Activated T-cell treated with anti-CD3 and anti-CD28 coated beads, Interleukin-2, amount 50 U/mL, for 72 hours (primary cell): ENCODE data around the gene NOVA2. TPM values are rescaled to one million over a fixed set of nuclear protein-coding genes. Genes with fewer than 3 reads are reported as not detected.

Experiments used
- ATAC-seq, 2 donors: fragments of 150-1000 bp; cut with Tn5 transposase; replicated peaks in 1 of 2; 2 replicates each; pipeline ENCODE4 v1.10.0; 2021; ENCODE audit warnings: moderate library complexity in 2 of 2, mild to moderate bottlenecking in 1 of 2
- DNase-seq, 2 donors: peaks; one replicate each; pipeline ENCODE4 v3.0.0; 2021 to 2022; ENCODE audit warnings: mixed read lengths in 1 of 2
- H3K27ac Mint-ChIP-seq: one replicate; pipeline ENCODE4 v1.8.0; 2022; ENCODE audit warnings: mild to moderate bottlenecking, moderate library complexity, mixed read lengths
- H3K27me3 Mint-ChIP-seq: one replicate; pipeline ENCODE4 v1.8.0; 2022; ENCODE audit warnings: low read depth, mixed read lengths
- H3K36me3 Mint-ChIP-seq, 2 donors: one replicate each; pipeline ENCODE4 v1.8.0; 2022; ENCODE audit warnings: mixed read lengths in 2 of 2, mild to moderate bottlenecking in 1 of 2; ENCODE audit not compliant: insufficient read depth in 2 of 2
- H3K4me1 Mint-ChIP-seq: one replicate; pipeline ENCODE4 v1.8.0; 2022; ENCODE audit warnings: low read depth, mixed read lengths
- H3K4me3 Mint-ChIP-seq, 2 donors: one replicate each; pipeline ENCODE4 v1.8.0; 2022; ENCODE audit warnings: mild to moderate bottlenecking in 2 of 2, mixed read lengths in 2 of 2, moderate library complexity in 2 of 2
- H3K9me3 Mint-ChIP-seq, 2 donors: one replicate each; pipeline ENCODE4 v1.8.0; 2022; ENCODE audit warnings: mixed read lengths in 2 of 2
- total RNA-seq, 2 donors: library from RNA; stranded (reverse); gene quantifications; one replicate each; pipeline ENCODE4 v1.2.3, GENCODE V29; 2022

The NOVA2 gene, protein sequence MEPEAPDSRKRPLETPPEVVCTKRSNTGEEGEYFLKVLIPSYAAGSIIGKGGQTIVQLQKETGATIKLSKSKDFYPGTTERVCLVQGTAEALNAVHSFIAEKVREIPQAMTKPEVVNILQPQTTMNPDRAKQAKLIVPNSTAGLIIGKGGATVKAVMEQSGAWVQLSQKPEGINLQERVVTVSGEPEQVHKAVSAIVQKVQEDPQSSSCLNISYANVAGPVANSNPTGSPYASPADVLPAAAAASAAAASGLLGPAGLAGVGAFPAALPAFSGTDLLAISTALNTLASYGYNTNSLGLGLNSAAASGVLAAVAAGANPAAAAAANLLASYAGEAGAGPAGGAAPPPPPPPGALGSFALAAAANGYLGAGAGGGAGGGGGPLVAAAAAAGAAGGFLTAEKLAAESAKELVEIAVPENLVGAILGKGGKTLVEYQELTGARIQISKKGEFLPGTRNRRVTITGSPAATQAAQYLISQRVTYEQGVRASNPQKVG
- under 1 TPM; 0.38 to 0.58 TPM for total RNA-seq

DNA sequence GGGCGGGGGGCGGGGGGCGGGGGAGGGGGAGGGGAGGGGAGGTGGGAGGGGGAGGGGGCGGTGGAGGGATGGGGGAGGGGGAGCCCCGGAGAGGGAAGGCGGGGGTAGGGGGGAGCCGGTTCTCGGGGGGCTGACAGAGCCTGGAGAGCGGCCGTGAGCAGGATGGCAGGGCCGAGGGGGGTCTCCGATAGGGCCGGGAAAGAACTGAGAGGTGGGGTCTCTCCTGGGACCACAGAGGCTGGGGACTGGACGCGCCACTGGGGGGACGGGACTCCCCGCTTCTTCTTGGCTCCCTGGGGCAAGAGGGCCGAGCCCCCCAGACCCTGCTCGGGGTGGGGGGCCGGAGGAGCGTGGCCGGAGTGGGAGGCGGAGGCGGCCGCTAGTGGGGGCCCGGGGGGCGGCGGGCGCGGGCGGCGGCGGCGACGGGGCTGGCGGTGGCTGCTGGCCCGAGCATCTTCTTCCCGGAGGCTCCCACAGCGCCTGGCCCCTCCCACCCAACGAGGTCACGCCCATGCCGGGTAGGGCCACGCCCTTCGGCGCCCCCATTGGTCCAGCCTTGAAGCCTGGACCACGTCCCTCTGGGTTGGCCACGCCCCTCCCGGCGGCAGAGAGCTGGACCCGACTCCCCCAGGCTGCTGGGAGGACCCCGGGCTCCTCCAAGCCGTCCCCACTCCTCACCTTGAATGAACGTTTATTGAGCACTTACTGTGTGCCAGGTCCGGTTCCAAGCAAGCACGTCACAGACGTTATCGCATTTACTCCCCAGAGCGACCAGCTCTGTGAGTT lies at the start of gene NOVA2:
Gene NOVA2 (minus strand): TSS at position 313 of the 786 bp plus-strand sequence. CDS start 514 bp downstream, outside the sequence.
- Mint-ChIP-seq H3K27me3 (peaks cover 80% of the 10 kb centered on the region), H3K36me3 (peaks cover 1% of the 10 kb centered on the region in 2 donors), H3K27ac (no peak within 1 kb of the TSS), H3K9me3 (no peaks in the 10 kb centered on the region), H3K4me1 (peaks cover 18% of the 10 kb centered on the region), H3K4me3 (peak within 1 kb of the TSS; percentile 29 to 57)
- ATAC-seq (peak; percentile 66 to 72), DNase-seq (peak; percentile 56 to 75)

DNA sequence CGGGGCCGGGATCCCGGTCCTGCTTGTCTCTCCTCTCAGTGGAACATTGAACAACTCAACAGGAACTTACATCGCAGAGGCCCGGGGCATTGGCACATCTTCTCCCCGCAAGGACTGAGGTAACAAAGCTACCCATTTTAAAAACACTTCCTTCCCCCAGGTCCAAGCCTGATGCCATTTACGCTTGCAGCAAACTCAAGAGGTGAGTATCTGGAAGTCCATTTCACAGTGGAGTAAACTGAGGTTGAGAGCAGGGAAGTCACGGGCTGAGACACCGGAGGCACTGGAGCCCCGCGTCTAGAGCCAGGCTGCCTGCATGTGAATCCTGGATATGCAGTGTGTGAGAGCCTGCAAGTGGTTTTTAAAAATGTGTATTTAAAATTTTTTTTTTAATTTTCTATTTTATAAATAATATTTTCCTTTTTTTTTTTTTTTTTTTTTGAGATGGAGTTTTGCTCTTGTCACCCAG lies 49.7 kb upstream of the NOVA2 start:
- no peak for ATAC-seq
- no peak for DNase-seq
- peaks cover 17% of the 10 kb centered on the region for H3K4me1 Mint-ChIP-seq

DNA sequence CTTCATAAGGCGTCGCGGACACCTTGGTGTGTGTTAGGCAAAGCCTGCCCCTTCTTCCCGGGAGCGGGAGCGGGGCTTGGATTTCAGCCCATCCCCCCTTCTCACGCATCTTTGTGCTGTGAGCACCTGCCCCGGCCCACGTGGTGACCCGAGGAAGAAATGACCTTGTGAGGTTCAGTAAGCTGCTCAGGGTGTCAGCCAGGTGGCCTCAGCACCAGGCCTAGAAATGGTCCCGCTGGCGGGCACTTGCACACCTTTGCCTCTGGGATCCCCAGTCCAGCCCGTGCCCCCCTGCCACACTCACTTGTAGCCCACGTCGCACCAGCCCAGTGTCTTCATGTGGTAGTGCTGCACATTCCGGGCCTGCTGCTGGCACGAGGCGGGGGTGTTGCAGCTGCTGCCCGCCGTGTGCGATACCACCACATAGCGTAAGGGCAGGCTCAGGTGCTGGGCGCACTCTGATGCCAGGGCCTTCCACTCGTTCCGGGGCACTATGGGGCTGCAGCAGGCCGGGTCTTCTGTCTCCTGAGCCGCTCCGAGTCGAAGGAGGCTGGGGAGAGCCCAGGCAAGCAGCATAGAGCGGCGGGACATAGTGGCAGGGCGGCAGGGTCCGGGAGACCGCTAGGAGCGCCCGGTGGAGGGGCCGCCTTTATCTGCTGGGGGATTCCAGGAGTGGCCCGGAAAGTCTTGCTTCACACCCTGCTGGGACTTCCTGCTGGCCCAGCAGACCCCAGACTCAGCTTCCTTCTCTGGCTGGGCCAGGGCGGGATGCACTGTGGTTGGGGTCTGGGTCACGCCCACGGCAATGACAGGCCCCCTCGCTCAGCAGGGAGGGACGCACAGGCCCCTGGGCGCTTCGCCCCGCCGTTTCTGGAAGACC lies 49.0 kb upstream of the NOVA2 start, which contains the start of gene PGLYRP1:
Gene PGLYRP1 (minus strand): TSS at position 623 of the 880 bp plus-strand sequence. CDS start 32 bp downstream, at position 591.
- Mint-ChIP-seq H3K36me3 (no peaks in the 10 kb centered on the region), H3K4me3 (no peak within 1 kb of the TSS), H3K9me3 (no peaks in the 10 kb centered on the region), H3K4me1 (peaks cover 17% of the 10 kb centered on the region), H3K27ac (no peak within 1 kb of the TSS), H3K27me3 (peaks cover 35% of the 10 kb centered on the region)
- no peak for ATAC-seq
- DNase-seq: no peak

More for the DNA sequence above, 49.7 kb upstream of the NOVA2 start:
- no peak overlapping the region for H3K4me3 Mint-ChIP-seq
- no peaks in the 10 kb centered on the region for H3K36me3 Mint-ChIP-seq
- H3K27ac Mint-ChIP-seq: no peak overlapping the region
- peaks cover 35% of the 10 kb centered on the region for H3K27me3 Mint-ChIP-seq
- H3K9me3 Mint-ChIP-seq: no peaks in the 10 kb centered on the region

DNA sequence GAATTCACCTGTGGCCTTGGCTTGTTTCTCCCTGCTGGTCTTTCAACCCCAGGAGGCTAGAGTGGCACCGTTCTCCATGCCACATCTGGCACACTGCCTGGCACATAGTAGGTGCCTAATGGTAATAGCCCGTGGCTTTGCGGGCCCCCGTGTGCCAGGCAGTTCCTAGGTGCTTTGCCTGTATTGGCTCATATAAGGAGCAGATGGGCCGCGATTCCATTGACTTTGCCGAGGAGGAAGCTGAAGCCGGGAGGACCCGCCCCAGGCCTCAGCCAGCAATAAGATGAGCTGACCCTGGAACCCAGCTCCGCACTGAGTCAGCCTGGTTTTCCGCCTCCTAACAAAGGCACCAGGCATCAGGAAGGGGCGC lies 48.4 kb upstream of the NOVA2 start:
- Mint-ChIP-seq H3K36me3 (no peaks in the 10 kb centered on the region), H3K4me3 (no peak overlapping the region), H3K4me1 (peaks cover 17% of the 10 kb centered on the region), H3K27me3 (peaks cover 35% of the 10 kb centered on the region), H3K9me3 (no peaks in the 10 kb centered on the region), H3K27ac (no peak overlapping the region)
- ATAC-seq: no peak
- no peak for DNase-seq

DNA sequence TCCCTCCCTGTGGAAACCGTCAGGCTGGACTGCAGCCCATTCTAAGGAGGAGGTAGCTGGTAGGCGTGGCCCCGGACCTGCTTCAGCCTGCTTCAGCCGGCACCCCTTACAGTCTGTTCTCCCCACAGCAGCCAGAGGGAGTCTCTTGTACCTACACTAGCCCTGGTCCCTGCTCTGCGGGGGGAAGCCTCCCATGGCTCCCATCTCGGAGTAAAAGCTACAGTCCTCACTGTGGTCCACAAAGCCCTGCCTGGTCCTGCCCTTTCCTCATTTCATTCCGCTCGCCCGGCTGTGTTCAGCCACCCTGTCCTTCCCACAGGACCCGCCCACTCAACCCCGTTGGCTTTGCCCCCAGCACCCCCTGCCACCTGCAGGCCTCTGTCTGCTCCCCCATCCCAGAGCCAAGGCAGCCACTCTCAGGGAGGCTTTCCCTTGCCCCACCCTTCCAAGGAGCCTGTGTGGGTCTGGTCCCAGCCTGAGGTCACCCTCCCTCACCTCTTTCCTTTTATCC lies 47.9 kb upstream of the NOVA2 start:
- H3K27ac Mint-ChIP-seq: no peak overlapping the region
- H3K4me1 Mint-ChIP-seq: peaks cover 16% of the 10 kb centered on the region
- no peaks in the 10 kb centered on the region for H3K9me3 Mint-ChIP-seq
- no peak for ATAC-seq
- DNase-seq: no peak
- H3K36me3 Mint-ChIP-seq: peaks cover 0 to 1% of the 10 kb centered on the region in 2 donors
- H3K27me3 Mint-ChIP-seq: peaks cover 32% of the 10 kb centered on the region
- H3K4me3 Mint-ChIP-seq: no peak overlapping the region

DNA sequence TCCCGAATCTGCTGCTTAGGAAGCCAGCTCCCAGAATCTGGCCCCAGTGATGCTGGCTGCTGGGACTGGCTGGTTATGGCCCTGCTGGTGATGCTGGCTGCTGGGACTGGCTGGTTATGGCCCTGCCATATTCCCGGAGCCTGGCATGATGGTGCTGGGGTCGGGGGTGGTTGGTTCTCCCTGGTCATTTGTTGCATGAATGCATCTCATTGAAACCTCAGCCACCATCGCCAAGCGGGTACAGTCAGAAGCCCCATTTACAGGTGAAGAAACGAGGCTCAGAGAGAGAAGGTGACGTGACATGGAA lies 47.1 kb upstream of the NOVA2 start:
- Mint-ChIP-seq H3K36me3 (peaks cover 0 to 2% of the 10 kb centered on the region in 2 donors), H3K4me3 (no peak overlapping the region), H3K27me3 (peaks cover 32% of the 10 kb centered on the region), H3K4me1 (peaks cover 18% of the 10 kb centered on the region), H3K9me3 (no peaks in the 10 kb centered on the region), H3K27ac (no peak overlapping the region)
- DNase-seq: no peak
- no peak for ATAC-seq

DNA sequence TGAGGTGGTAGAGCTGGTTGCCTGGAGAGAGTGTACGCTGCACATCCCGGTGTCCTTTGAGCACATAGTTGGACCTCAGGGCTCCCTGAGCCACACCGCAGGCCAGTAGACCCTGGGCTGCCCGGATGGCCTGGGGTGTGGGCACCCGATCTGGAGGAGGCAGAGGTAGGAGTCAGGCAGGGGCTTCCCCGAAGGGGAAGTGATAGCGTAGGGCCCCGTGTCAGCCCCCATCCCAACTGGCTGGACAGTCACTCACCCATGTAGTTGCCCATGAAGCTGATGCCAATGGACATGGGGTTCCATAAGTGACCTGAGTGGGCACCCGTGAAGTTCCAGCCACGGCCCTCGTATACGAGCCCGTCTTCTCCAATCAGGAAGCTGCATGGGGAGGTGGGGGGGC lies 45.6 kb upstream of the NOVA2 start:
- no peak overlapping the region for H3K4me3 Mint-ChIP-seq
- peaks cover 33% of the 10 kb centered on the region for H3K27me3 Mint-ChIP-seq
- no peak overlapping the region for H3K27ac Mint-ChIP-seq
- DNase-seq (no peak), ATAC-seq (no peak)
- H3K9me3 Mint-ChIP-seq: no peaks in the 10 kb centered on the region
- peaks cover 0 to 5% of the 10 kb centered on the region in 2 donors for H3K36me3 Mint-ChIP-seq
- peaks cover 21% of the 10 kb centered on the region for H3K4me1 Mint-ChIP-seq

DNA sequence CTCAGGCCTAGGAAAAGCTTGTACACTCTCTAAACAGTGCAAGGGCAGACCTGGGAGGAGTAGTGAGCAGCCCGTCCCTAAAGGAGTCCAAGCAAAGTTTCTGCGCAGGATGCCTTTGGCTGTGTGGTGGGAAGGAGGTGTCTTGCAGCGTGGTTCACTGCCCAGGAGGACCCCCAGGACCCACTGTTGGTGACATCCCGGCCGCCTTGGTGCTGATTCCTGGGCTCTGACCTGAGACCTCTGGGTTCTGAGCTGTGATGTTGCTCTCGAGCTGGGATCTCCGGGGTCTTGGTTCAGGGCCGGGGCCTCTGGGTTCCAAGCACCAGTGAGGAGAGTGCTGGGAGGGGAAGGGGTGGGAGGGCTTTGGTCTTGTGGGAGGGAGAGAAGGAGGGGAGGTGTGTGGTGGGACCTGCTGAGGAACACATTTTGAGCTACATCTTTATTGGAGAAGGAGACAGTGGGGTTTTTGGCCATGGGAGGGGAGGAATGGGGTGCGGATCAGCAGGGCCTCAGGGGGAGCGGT lies 45.1 kb upstream of the NOVA2 start:
- Mint-ChIP-seq H3K4me3 (no peak overlapping the region), H3K36me3 (peaks cover 0 to 5% of the 10 kb centered on the region in 2 donors), H3K4me1 (peaks cover 21% of the 10 kb centered on the region), H3K9me3 (no peaks in the 10 kb centered on the region), H3K27ac (no peak overlapping the region), H3K27me3 (peaks cover 30% of the 10 kb centered on the region)
- ATAC-seq (no peak), DNase-seq (no peak)

DNA sequence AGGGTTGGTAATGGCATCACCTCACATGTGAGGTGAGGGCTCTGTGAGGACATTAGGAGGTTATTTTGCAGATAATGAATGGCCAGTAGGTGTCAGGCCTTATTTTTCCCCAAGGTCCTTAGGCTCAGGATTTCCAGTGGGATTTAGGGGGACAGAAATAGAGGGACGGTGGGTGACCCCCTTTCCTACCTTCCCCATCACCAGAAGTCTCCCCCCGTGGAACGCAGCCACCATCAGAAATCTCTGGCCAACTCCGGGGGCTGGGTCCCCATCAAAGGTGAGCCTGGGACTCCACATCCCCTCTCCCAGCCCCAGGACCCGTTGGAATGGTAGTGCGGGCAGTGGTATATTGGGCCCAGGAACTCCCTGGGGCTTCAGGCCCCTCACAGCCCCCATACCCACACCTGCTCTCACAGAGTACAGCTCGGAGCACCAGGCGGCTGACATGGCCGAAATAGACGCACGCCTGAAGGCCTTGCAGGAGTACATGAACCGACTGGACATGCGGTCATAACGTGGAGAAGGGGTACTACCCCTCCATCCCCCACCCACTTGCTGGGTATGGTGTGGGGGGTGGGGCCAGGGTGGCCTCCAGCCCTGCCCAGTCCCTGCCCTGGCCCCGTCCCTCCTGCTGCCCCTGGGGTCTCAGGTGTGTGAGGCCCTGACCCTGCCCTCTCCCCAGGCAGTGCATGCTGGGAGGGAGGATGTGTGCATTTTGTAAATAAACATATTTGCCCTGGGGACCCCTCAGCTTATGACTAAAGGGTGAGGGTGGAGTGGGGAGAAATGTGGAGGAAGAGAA lies 44.4 kb upstream of the NOVA2 start:
- no peaks in the 10 kb centered on the region for H3K9me3 Mint-ChIP-seq
- H3K4me3 Mint-ChIP-seq: no peak overlapping the region
- peaks cover 21% of the 10 kb centered on the region for H3K4me1 Mint-ChIP-seq
- ATAC-seq (no peak), DNase-seq (no peak)
- H3K27me3 Mint-ChIP-seq: peaks cover 23% of the 10 kb centered on the region
- H3K27ac Mint-ChIP-seq: no peak overlapping the region
- H3K36me3 Mint-ChIP-seq: peaks cover 0 to 5% of the 10 kb centered on the region in 2 donors

DNA sequence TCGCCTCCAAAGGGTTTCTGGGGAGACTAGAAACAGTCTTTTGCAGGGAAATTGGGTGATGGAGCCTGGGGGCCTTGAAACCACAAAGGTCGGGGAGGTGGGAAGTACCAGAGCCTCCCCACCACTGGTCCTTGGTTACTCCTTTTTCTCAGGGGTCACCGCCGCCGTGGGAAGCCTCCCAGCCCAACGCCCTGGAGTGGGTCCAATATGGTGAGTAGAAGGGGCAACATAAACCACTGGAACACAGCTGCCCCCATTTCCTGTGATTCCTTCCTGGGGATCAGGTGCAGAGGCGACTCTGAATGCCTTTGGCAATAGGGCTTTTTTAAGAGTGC lies 43.4 kb upstream of the NOVA2 start:
- peak overlapping the region; percentile 43 to 55 for H3K4me3 Mint-ChIP-seq
- peaks cover 23% of the 10 kb centered on the region for H3K27me3 Mint-ChIP-seq
- no peaks in the 10 kb centered on the region for H3K9me3 Mint-ChIP-seq
- peaks cover 0 to 5% of the 10 kb centered on the region in 2 donors for H3K36me3 Mint-ChIP-seq
- DNase-seq (no peak), ATAC-seq (no peak)
- H3K27ac Mint-ChIP-seq: no peak overlapping the region
- H3K4me1 Mint-ChIP-seq: peaks cover 21% of the 10 kb centered on the region

DNA sequence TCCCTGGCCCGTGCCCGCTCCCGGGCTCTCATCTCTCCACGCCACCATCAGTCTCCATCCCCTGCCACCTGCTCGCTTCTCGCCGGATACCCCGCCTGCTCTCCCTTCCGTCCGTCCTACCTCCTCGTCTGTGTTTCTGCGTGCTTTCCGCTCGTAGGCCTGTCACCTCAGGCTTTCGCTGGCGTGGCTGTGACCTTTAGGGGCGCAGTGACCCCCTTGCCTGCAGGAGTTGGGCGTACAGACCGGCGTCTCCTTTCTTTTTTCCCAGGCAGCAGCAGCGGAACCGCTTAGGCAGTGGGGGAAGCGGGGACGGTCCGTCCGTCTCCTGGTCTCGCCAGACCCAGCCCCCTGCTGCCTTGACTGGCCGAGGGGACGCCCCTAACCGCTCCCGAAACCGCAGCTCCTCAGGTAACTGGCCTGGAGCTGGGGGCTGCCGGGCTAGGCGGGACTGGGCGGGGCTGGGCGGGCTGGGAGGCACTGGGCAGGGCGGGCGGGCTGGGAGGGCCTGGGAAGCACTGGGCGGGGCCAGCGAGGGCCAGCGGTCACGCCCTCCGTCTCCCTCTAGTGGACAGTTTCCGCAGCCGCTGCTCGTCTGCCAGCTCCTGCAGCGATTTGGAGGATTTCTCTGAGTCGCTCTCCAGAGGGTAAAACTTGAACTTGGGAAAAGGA lies 42.9 kb upstream of the NOVA2 start:
- Mint-ChIP-seq H3K4me1 (peaks cover 21% of the 10 kb centered on the region), H3K36me3 (peaks cover 0 to 5% of the 10 kb centered on the region in 2 donors), H3K4me3 (peak overlapping the region; percentile 83 to 88), H3K27ac (no peak overlapping the region), H3K9me3 (no peaks in the 10 kb centered on the region), H3K27me3 (peaks cover 23% of the 10 kb centered on the region)
- DNase-seq (peak; percentile 84 to 85), ATAC-seq (peak; percentile 70 to 73)
